ENCODE measurements around the gene SPATA21.

Gene SPATA21

DNA sequence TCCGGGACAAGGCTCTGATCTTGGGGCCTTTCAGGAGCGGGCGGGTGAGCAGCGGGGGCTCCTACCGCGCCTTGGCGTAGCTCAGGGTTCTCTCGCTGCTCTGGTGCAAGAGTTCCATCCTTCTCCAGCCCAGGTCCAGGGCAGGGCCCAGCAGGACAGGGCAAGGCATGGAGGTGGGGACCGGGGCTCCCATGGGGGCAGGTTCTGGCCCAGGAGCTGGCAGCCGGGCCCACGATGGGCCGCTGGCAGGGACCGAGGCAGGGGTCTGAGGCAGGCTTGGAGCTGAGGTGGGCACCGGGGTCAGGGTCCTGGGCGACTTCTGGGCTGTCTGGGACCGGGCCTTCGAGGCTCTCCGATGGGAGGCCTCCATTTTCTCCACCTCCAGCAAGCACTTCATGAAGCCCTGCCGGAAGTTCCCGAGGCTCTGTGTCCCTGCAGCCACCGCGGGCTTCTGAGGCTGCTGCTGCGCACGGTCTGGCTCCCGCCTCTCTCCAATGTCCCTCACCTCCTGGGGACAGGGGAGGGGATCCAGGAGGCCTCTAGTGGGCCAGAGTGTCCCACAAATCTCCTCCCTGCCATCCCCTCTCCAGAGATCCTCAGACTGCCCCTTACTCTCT is 27.6 kb downstream of the SPATA21 start:
- no peak overlapping the region for H3K4me3 ChIP-seq (ENCODE audit: low read depth, low read length)

DNA sequence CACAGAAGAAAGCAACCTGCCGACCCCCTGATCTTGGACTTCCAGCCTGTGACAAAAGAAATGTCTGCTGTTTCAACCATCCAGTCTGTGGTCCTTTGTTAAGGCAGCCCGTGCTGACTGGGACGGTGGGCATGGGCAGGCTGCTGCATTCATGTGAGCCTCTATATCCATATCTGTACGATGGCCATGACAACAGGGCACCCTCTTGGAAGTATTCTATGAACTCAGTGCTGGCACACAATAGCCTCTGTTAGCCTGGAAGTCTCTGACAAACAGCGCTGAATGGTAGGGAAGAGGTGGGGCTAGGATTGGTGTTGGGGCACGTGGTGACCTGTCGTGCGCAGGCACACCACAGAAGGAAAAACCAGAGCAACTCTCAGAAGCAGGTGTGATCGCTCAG is 30.4 kb downstream of the SPATA21 start:
- Histone ChIP-seq H3K4me1 (ENCODE audit: control insufficient read depth, insufficient read depth, low read length) (no peaks in the 10 kb centered on the region), H3K9ac (ENCODE audit: low read depth, low read length) (no peak overlapping the region), H3K36me3 (ENCODE audit: control insufficient read depth, insufficient read depth, low read length) (no peaks in the 10 kb centered on the region)

More for the DNA sequence above, 27.6 kb downstream of the SPATA21 start:
- Histone ChIP-seq H3K4me1 (ENCODE audit: control insufficient read depth, insufficient read depth, low read length) (no peaks in the 10 kb centered on the region), H3K36me3 (ENCODE audit: control insufficient read depth, insufficient read depth, low read length) (no peaks in the 10 kb centered on the region), H3K9me3 (ENCODE audit: control insufficient read depth, insufficient read depth, low read length) (no peaks in the 10 kb centered on the region), H3K9ac (ENCODE audit: low read depth, low read length) (no peak overlapping the region), H3K27me3 (ENCODE audit: control insufficient read depth, insufficient read depth, low read length) (no peaks in the 10 kb centered on the region)

DNA sequence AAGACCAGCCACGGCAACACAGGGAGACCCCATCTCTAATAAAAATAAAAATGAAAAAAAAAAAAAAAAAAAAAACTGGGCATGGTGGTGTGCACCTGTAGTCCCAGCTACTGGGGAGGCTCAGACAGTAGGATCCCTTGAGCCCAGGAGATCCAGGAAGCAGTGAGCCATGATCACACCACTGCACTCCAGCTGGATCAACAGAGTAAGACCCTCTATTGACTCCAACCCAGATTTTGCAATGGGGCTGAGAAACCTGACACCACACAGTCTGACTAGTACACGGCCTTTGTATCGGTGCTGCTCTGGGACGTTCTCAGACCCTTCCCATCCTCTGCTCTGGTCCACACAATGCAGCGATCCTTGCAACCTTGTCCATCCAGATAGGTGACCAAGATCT is 31.8 kb downstream of the SPATA21 start:
- no peak overlapping the region for H3K4me3 ChIP-seq (ENCODE audit: low read depth, low read length)
- H3K36me3 ChIP-seq (ENCODE audit: control insufficient read depth, insufficient read depth, low read length) = no peaks in the 10 kb centered on the region

More for the DNA sequence above, 30.4 kb downstream of the SPATA21 start:
- Histone ChIP-seq H3K9me3 (ENCODE audit: control insufficient read depth, insufficient read depth, low read length) (no peaks in the 10 kb centered on the region), H3K27me3 (ENCODE audit: control insufficient read depth, insufficient read depth, low read length) (no peaks in the 10 kb centered on the region), H3K4me3 (ENCODE audit: low read depth, low read length) (no peak overlapping the region)

DNA sequence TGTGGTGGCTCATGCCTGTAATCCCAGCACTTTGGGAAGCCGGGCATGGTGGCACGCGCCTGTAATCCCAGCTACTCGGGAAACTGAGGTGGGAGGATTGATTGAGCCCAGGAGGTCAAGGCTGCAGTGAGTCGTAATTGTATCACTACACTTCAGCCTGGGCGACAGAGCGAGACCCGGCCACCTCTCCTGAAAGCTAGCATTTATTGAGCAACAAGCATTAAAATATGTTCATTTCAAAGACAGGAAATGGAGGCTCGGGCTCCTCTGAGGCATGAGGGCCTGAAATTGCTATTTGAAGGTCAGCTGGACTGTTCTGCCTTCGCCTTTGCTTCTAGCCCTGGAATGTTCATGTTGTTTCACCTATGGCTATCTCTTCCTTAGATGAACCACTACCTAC is 34.5 kb downstream of the SPATA21 start:
- Histone ChIP-seq H3K4me1 (ENCODE audit: control insufficient read depth, insufficient read depth, low read length) (no peaks in the 10 kb centered on the region), H3K27me3 (ENCODE audit: control insufficient read depth, insufficient read depth, low read length) (no peaks in the 10 kb centered on the region), H3K36me3 (ENCODE audit: control insufficient read depth, insufficient read depth, low read length) (peaks cover 14% of the 10 kb centered on the region), H3K9me3 (ENCODE audit: control insufficient read depth, insufficient read depth, low read length) (no peaks in the 10 kb centered on the region), H3K4me3 (ENCODE audit: low read depth, low read length) (no peak overlapping the region), H3K9ac (ENCODE audit: low read depth, low read length) (no peak overlapping the region)

More for the DNA sequence above, 31.8 kb downstream of the SPATA21 start:
- H3K9ac ChIP-seq (ENCODE audit: low read depth, low read length) = no peak overlapping the region
- H3K9me3 ChIP-seq (ENCODE audit: control insufficient read depth, insufficient read depth, low read length) = no peaks in the 10 kb centered on the region
- no peaks in the 10 kb centered on the region for H3K4me1 ChIP-seq (ENCODE audit: control insufficient read depth, insufficient read depth, low read length)
- no peaks in the 10 kb centered on the region for H3K27me3 ChIP-seq (ENCODE audit: control insufficient read depth, insufficient read depth, low read length)

DNA sequence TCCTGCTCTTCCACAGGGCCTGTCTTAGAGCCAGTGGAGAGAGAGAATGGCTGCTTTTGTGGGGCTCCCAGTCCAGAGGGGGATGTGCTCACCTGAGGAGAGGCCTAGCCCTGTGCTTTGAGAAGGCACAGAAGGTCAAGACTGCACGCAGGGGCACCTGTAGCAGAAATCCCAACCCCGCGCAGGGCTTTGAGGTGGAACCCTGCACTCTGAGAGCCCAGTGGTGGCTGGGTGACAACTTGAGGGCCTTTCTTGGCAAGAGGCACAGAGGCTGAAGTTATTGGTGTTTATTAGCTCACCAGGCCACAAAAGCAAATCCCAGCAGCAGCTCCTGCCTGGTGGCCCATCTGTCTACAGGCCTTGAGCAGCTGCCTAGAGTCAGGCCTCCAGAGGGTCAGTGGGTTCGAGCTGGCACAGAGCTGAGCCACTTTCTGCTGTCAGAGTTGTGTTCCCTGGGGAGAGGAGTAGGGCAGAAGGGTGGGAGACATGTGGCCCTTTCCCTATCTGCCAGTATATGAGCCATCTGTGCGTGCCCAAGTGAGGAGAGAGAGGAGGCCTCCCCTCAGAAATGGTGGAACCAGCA is 38.8 kb downstream of the SPATA21 start:
- no peak overlapping the region for H3K4me3 ChIP-seq (ENCODE audit: low read depth, low read length)
- H3K4me1 ChIP-seq (ENCODE audit: control insufficient read depth, insufficient read depth, low read length) = no peaks in the 10 kb centered on the region
- peaks cover 40% of the 10 kb centered on the region for H3K36me3 ChIP-seq (ENCODE audit: control insufficient read depth, insufficient read depth, low read length)
- H3K9ac ChIP-seq (ENCODE audit: low read depth, low read length) = no peak overlapping the region
- no peaks in the 10 kb centered on the region for H3K9me3 ChIP-seq (ENCODE audit: control insufficient read depth, insufficient read depth, low read length)
- H3K27me3 ChIP-seq (ENCODE audit: control insufficient read depth, insufficient read depth, low read length) = no peaks in the 10 kb centered on the region

DNA sequence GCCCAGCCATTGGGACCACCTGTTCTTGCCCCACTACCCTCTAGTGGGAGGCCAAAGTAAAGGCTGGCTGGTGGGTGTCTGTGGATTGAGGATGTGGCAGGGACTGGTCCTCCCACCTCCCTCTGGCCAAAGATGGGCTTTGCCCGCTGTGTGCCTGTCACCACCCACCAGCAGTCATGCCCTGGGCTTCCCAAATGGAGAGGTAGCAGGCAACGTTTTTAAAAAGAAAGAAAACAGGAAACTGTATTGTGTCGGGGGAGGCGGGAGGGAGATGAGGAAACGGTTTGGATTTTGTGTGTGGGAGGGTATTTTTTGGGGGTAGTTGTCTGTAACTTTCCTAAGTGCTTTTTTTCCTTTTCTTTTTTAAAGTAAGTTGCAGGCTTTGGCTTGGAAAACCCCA is 40.1 kb downstream of the SPATA21 start:
- H3K4me3 ChIP-seq (ENCODE audit: low read depth, low read length) = no peak overlapping the region
- H3K4me1 ChIP-seq (ENCODE audit: control insufficient read depth, insufficient read depth, low read length) = peaks cover 5% of the 10 kb centered on the region
- H3K9ac ChIP-seq (ENCODE audit: low read depth, low read length) = no peak overlapping the region
- no peaks in the 10 kb centered on the region for H3K27me3 ChIP-seq (ENCODE audit: control insufficient read depth, insufficient read depth, low read length)
- peaks cover 40% of the 10 kb centered on the region for H3K36me3 ChIP-seq (ENCODE audit: control insufficient read depth, insufficient read depth, low read length)
- no peaks in the 10 kb centered on the region for H3K9me3 ChIP-seq (ENCODE audit: control insufficient read depth, insufficient read depth, low read length)

DNA sequence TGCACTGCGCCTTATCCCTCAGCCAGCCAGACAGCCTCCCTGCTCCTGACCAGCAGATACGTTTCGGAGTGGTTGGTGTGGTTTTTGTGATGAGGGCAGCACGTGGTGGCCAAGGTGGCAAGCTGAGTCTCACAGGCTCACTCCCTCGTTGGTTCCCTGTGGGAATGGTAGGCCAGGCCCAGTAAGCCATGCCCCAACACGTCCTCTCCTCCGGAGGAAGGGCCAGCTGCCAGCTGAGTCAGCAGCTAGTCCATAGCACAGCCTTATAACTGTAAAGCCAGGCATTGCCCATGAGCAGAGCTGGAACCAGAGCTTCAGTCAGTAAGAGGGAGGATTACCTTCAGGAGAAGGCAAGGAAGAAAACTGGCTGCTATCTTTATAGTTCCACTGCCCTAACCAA is 40.6 kb downstream of the SPATA21 start:
- Histone ChIP-seq H3K27me3 (ENCODE audit: control insufficient read depth, insufficient read depth, low read length) (no peaks in the 10 kb centered on the region), H3K4me3 (ENCODE audit: low read depth, low read length) (no peak overlapping the region), H3K36me3 (ENCODE audit: control insufficient read depth, insufficient read depth, low read length) (peaks cover 40% of the 10 kb centered on the region), H3K4me1 (ENCODE audit: control insufficient read depth, insufficient read depth, low read length) (peaks cover 5% of the 10 kb centered on the region), H3K9ac (ENCODE audit: low read depth, low read length) (no peak overlapping the region), H3K9me3 (ENCODE audit: control insufficient read depth, insufficient read depth, low read length) (no peaks in the 10 kb centered on the region)

DNA sequence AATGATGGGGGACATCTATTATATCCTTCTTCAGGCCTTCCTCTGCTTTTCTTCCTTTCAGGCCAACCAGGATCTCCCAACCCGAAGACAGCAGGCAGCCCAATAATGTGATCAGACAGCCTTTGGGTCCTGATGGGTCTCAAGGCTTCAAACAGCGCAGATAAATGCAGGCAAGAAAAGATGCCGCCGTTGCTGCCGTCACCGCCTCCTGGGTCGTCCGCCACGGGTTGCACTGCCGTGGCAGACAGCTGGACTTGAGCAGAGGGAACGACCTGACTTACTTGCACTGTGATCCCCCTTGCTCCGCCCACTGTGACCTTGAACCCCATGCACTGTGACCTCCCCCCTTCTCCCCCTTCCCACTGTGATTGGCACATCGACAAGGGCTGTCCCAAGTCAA is 42.2 kb downstream of the SPATA21 start:
- no peak overlapping the region for H3K9ac ChIP-seq (ENCODE audit: low read depth, low read length)
- H3K4me1 ChIP-seq (ENCODE audit: control insufficient read depth, insufficient read depth, low read length) = peaks cover 5% of the 10 kb centered on the region
- H3K4me3 ChIP-seq (ENCODE audit: low read depth, low read length) = no peak overlapping the region
- no peaks in the 10 kb centered on the region for H3K27me3 ChIP-seq (ENCODE audit: control insufficient read depth, insufficient read depth, low read length)
- H3K9me3 ChIP-seq (ENCODE audit: control insufficient read depth, insufficient read depth, low read length) = no peaks in the 10 kb centered on the region
- peaks cover 40% of the 10 kb centered on the region for H3K36me3 ChIP-seq (ENCODE audit: control insufficient read depth, insufficient read depth, low read length)

DNA sequence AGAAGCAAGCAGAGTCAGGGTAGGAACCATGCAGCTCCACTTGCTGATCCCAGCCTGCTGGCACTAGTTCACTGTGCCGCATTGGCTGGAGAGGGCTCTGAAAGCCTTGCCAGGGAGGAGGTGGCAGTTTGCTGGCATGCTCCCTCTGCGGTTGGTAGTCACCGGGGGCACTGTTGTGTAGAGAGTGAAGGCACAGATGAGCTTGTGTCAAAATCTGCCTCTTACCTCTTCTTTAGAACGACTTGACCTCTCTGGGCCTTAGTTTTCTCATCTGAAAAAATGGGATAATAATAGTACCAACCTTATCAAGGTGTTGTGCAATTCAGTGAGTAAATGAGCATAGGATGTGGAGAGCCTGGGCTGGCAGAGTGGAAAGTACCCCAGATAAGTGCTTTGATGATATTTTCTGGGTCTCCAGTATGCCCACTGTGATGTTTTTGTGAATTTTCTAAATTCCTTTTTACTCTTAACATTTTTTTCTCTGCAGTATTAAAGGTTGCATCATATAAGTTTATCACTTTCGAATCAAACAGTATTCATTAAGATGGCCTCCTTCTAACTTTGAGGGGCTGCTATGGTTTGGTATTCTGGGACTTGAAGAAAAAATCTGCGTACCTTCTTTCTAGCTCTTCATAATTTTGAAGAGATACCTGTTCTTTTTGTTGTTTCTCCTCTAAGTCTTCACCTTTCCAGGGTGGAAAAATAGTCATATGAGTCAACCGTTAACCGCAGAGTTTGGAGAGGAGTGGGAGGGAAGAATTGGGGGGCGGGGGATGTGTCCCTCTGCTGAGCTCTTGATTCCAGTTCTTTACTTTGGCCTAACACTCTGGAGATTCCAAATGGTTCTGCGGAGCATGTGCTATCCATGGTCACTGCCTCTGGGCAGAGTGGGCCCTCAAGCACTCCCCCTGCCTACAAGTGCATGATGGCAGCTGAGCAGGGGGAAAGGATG is 43.4 kb downstream of the SPATA21 start:
- Histone ChIP-seq H3K27me3 (ENCODE audit: control insufficient read depth, insufficient read depth, low read length) (no peaks in the 10 kb centered on the region), H3K4me3 (ENCODE audit: low read depth, low read length) (no peak overlapping the region), H3K9ac (ENCODE audit: low read depth, low read length) (no peak overlapping the region), H3K4me1 (ENCODE audit: control insufficient read depth, insufficient read depth, low read length) (peaks cover 5% of the 10 kb centered on the region), H3K36me3 (ENCODE audit: control insufficient read depth, insufficient read depth, low read length) (peaks cover 31% of the 10 kb centered on the region), H3K9me3 (ENCODE audit: control insufficient read depth, insufficient read depth, low read length) (no peaks in the 10 kb centered on the region)

DNA sequence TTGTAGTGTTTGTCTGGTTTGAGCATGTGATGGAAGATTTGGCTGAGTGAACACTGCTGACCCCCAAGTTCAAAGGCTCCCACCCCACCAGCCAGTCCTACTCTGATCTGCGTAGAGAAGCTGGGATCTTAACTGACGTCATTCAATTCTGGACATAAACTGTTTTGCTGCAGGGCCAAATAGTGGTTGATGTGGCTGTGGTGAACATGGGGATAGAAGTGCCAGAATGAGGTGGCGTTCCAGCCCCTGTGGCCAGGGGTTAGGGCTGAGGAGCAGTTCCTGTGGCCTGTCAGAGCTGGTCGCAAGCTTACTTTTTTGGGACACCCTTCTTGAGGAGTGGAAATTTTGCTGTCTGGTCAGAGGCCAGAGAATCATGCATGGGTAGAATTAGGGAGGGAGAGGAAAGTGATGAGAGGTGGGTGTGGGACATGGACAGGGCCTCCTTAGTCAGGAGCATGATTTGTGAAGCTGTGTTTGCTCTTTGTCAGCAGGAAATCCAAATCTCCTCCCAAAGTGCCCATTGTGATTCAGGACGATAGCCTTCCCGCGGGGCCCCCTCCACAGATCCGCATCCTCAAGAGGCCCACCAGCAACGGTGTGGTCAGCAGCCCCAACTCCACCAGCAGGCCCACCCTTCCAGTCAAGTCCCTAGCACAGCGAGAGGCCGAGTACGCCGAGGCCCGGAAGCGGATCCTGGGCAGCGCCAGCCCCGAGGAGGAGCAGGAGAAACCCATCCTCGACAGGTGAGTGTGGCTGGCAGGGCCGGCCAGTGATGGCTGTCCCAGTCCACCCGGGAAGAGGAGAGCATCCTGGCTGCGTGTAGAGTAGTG is 44.3 kb downstream of the SPATA21 start:
- Histone ChIP-seq H3K9me3 (ENCODE audit: control insufficient read depth, insufficient read depth, low read length) (no peaks in the 10 kb centered on the region), H3K36me3 (ENCODE audit: control insufficient read depth, insufficient read depth, low read length) (peaks cover 26% of the 10 kb centered on the region), H3K27me3 (ENCODE audit: control insufficient read depth, insufficient read depth, low read length) (no peaks in the 10 kb centered on the region), H3K4me3 (ENCODE audit: low read depth, low read length) (no peak overlapping the region), H3K9ac (ENCODE audit: low read depth, low read length) (no peak overlapping the region), H3K4me1 (ENCODE audit: control insufficient read depth, insufficient read depth, low read length) (peaks cover 5% of the 10 kb centered on the region)

DNA sequence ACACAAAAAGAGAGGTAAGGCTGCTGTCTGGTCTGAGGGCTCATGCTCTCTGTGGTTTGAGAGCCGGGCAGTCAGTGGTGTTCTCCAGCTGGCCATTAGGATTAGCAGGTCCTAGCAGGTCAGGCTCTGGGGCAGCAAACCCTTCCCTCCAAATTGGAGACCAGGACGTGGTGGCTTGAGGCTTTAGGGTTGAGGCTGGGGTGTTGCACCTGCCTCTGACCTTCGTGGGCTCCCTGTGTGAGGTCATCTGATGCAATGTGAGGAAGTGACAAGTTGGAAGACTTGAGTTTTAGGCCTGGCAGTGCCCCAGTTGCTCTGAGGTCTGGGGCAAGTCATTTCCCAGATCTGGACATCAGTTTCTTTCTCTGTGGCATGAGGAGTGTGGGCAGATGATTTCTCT is 45.8 kb downstream of the SPATA21 start:
- no peaks in the 10 kb centered on the region for H3K9me3 ChIP-seq (ENCODE audit: control insufficient read depth, insufficient read depth, low read length)
- H3K4me1 ChIP-seq (ENCODE audit: control insufficient read depth, insufficient read depth, low read length) = peaks cover 6% of the 10 kb centered on the region
- H3K9ac ChIP-seq (ENCODE audit: low read depth, low read length) = no peak overlapping the region
- H3K36me3 ChIP-seq (ENCODE audit: control insufficient read depth, insufficient read depth, low read length) = peaks cover 19% of the 10 kb centered on the region
- H3K27me3 ChIP-seq (ENCODE audit: control insufficient read depth, insufficient read depth, low read length) = no peaks in the 10 kb centered on the region
- H3K4me3 ChIP-seq (ENCODE audit: low read depth, low read length) = no peak overlapping the region
